Heart right ventricle (tissue), 16 donors: ENCODE results near the gene LMO7. TPM values are rescaled to one million over a fixed set of nuclear protein-coding genes. Genes with fewer than 3 reads are reported as not detected.
"Not testable (repeated sequence)": the region's sequence is repeated elsewhere in the genome, so short reads cannot be mapped to it uniquely, and the experiment has no call there.

Source experiments
- ATAC-seq, 8 donors: fragments of 200-7000 bp; cut with Tn5 transposase; one replicate each; pipeline ENCODE4 v1.9.1; 2020; ENCODE audit warnings: mild to moderate bottlenecking in 8 of 8, moderate library complexity in 8 of 8, moderate number of reproducible peaks in 1 of 8
- DNase-seq, 2 donors: peaks; one replicate each; pipeline ENCODE4 v3.0.0-alpha.2; 2020
- H3K27ac ChIP-seq, 10 donors: fragments of 200-600 bp; sonication (generic) in 2 of 10; one replicate each; pipeline versions ENCODE4 v1.5.0 to v1.8.0; 2020 to 2022; ENCODE audit warnings: mild to moderate bottlenecking in 3 of 10
- H3K27me3 ChIP-seq, 7 donors: fragments of 200-600 bp; one replicate each; pipeline ENCODE4 v1.8.0; 2021 to 2022; ENCODE audit warnings: mild to moderate bottlenecking in 2 of 7
- H3K36me3 ChIP-seq, 9 donors: fragments of 200-600 bp; sonication (generic) in 1 of 9; one replicate each; pipeline versions ENCODE4 v1.5.0 to v1.8.0; 2020 to 2022; ENCODE audit warnings: mild to moderate bottlenecking in 2 of 9
- H3K4me1 ChIP-seq, 9 donors: fragments of 200-600 bp; sonication (generic) in 1 of 9; one replicate each; pipeline versions ENCODE4 v1.5.0 to v1.8.0; 2020 to 2022; ENCODE audit warnings: mild to moderate bottlenecking in 4 of 9
- H3K4me3 ChIP-seq, 10 donors: fragments of 200-600 bp; sonication (generic) in 2 of 10; one replicate each; pipeline versions ENCODE4 v1.5.0 to v1.8.0; 2020 to 2022; ENCODE audit warnings: mild to moderate bottlenecking in 7 of 10, moderate library complexity in 2 of 10
- H3K9me3 ChIP-seq, 11 donors: fragments of 200-600 bp in 10 of 11; sonication (generic) in 2 of 11; one replicate each; pipeline versions ENCODE4 v1.5.0 to v1.8.0; 2013 to 2022; ENCODE audit warnings: mild to moderate bottlenecking in 2 of 11, control low read depth in 1 of 11, moderate library complexity in 1 of 11
- whole genome bisulfite sequencing, 2 donors: extraction: QIAGEN DNeasy Blood & Tissue Kit; methylation state at CpG; one replicate each; pipeline ENCODE4 v1.1.7; 2013; ENCODE audit warnings: inconsistent platforms in 1 of 2; 5-methylcytosine and 5-hydroxymethylcytosine counted together
- intact Hi-C, 10 donors: fragments of 100-400 bp; cut with DNase I; formaldehyde crosslinking; loops; one replicate each; pipeline versions ENCODE4 v1.11.1 to v1.14.2; 2022
- polyA plus RNA-seq, 2 donors: library from polyadenylated mRNA; stranded (reverse); fragments of 200-250 nt; gene quantifications; one replicate each; pipeline ENCODE4 v1.2.3, GENCODE V29; 2013
- total RNA-seq, 10 donors: library from RNA; stranded (reverse); fragmentation: NEBNext Ultra II Directional in 3 of 10; extraction: Animal tissue kit (Norgen Biotek cat#: 25700) in 3 of 10; gene quantifications; one replicate each; pipeline versions ENCODE4 v1.2.1 to v1.2.4, GENCODE V29; 2021 to 2023
- TF ChIP-seq, protein P1 (sequence below), 9 donors: fragments of 200-600 bp; sonication (generic) in 2 of 9; IDR thresholded peaks; one replicate each; pipeline versions ENCODE4 v1.5.0 to v1.8.0; 2021 to 2022; ENCODE audit warnings: antibody characterized with exemption in 9 of 9, mild to moderate bottlenecking in 5 of 9, moderate library complexity in 1 of 9
- donor health status: Arrhythmogenic right ventricular cardiomyopathy.
- donor health status: ischemic (EF 13 %, LVEDD 7.1; RV severe dilation, severe dysfunction).
- donor health status: healthy with polysubstance abuse.
- donor health status: DM: no; HTN: yes; CAD: no.
- donor health status: DM: no; HTN: no; CAD: no.
- donor health status: ischemic (EF 25% LVEDD 6.9; RV normal size, moderate dysfunction).
- donor health status: ischemic (EF 25% LVEDD 5.7; RV mildly dilated, moderate dysfunction).
- donor health status: healthy.
- donor health status: DM: yes; HTN: yes; CAD: no.
- donor health status: Ischemic cardiomyopathy.
- donor health status: ischemic (EF 35%, LVEDD 5.7; RV mildly dilated, moderate dysfunction).
- donor health status: nonischemic (EF 11% LVEDD 7.7; RV severe dilation, severe dysfunction).
- donor health status: DM: yes; HTN: yes; CAD: no.
- donor health status: PGD.
- donor health status: ischemic (EF 29% LVEDD 5.4; RV normal size, mild dysfunction).
- donor health status: nonischemic (EF 23%, LVEDD 6.1; RV moderate dilation, normal function).

Gene LMO7
- total and polyA plus RNA-seq, 12 donors: 147 to 600 (median 504) TPM

DNA sequence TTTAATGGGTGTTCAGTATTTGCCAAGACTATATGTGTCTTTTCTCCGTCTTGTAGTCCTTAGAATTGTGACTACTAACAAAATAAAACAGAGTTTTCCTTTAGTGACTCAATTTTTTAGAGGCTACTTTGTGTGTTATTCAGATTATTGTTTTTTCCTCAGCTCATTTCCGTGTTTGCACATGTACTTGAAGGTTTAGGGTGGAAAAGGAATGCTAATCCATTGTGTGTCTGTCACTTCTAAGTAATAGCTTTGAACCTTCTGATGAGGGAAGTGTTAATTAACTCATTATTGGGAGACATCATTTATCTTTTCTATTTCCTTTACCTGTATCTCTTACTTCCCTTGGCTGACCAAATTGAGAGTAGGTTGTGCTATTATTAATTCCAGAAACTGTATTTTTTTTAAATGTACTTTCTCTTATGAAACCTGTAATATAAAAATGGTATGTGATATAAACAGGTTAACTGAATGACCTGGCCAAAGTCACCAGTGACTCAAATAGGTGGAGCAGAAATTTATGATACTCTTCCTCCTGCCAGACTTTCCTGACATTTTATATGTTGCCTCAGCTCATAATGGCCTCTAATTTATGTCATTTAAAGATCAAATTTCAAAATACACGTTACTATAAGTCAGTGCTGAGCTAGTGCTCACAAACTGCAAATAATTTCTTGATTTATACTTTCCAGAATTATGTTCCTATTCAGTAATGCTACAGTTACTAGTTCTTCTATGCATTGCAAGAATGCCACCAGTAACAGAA, 88.8 kb downstream of the LMO7 start:
- 66 to 71% methylated on average over 3 of the region's 3 CpGs for WGBS, 2 donors
- no peaks in the 10 kb centered on the region for H3K36me3 ChIP-seq
- no peak for DNase-seq
- H3K4me3 ChIP-seq: no peak overlapping the region
- TF ChIP-seq, protein P1, sequence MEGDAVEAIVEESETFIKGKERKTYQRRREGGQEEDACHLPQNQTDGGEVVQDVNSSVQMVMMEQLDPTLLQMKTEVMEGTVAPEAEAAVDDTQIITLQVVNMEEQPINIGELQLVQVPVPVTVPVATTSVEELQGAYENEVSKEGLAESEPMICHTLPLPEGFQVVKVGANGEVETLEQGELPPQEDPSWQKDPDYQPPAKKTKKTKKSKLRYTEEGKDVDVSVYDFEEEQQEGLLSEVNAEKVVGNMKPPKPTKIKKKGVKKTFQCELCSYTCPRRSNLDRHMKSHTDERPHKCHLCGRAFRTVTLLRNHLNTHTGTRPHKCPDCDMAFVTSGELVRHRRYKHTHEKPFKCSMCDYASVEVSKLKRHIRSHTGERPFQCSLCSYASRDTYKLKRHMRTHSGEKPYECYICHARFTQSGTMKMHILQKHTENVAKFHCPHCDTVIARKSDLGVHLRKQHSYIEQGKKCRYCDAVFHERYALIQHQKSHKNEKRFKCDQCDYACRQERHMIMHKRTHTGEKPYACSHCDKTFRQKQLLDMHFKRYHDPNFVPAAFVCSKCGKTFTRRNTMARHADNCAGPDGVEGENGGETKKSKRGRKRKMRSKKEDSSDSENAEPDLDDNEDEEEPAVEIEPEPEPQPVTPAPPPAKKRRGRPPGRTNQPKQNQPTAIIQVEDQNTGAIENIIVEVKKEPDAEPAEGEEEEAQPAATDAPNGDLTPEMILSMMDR (IDR thresholded peaks at IDR 0.05): no peak
- intact Hi-C loops: no loop called here
- no peak overlapping the region for H3K27ac ChIP-seq
- H3K4me1 ChIP-seq: no peaks in the 10 kb centered on the region
- no peaks in the 10 kb centered on the region for H3K27me3 ChIP-seq
- no peaks in the 10 kb centered on the region for H3K9me3 ChIP-seq
- ATAC-seq: no peak

DNA sequence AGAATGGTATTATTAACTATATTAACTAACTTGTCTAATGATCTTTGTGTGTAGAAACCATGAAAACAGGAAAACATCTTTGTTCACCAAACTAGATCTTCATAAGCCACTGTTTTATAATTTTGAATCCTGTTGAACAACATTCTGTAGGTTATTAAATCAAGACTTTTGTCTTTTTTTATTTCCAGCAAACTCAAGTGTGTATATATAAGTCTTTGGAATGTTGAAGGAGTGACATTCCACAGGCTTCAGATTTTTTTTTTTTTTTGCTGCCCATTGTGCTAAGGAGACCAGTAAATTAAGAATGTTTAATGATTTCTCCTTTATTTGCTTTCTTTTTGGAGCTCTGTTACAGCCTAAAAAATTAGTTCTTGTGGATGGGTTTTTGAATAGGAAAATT, 89.6 kb downstream of the LMO7 start:
- no peaks in the 10 kb centered on the region for H3K27me3 ChIP-seq
- DNase-seq: no peak
- no peak overlapping the region for H3K27ac ChIP-seq
- intact Hi-C loops: no loop called here
- no peaks in the 10 kb centered on the region for H3K36me3 ChIP-seq
- H3K9me3 ChIP-seq: no peaks in the 10 kb centered on the region
- no peak overlapping the region for H3K4me3 ChIP-seq
- H3K4me1 ChIP-seq: no peaks in the 10 kb centered on the region
- no peak for ATAC-seq
- TF ChIP-seq, protein P1 (IDR thresholded peaks at IDR 0.05): no peak

DNA sequence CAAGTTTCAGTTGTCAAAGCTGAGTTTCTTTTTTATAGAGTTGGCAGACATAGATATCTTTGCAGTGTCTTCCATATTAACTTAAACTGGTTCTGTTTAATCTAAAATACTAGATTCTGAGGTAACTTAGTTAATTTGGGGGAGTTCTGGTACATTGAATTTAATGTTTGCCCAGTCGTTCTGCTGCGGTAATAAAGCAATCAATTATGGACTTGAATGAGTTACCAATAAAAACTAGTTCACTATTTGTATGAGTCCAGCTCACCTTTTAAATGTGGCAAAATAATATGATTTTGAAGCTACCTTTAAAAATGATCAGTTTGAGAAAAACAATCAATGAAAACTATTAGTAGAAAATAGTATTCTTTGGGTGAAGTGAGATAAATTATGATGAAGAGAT, 90.2 kb downstream of the LMO7 start:
- TF ChIP-seq, protein P1 (IDR thresholded peaks at IDR 0.05): no peak
- Histone ChIP-seq H3K27ac (no peak overlapping the region), H3K4me1 (no peaks in the 10 kb centered on the region), H3K9me3 (peaks cover 0 to 4% (median 0%) of the 10 kb centered on the region in 11 donors), H3K27me3 (no peaks in the 10 kb centered on the region), H3K36me3 (no peaks in the 10 kb centered on the region), H3K4me3 (no peak overlapping the region)
- 96% methylated on average over 2 of the region's 2 CpGs for WGBS, 2 donors
- no peak for ATAC-seq
- no peak for DNase-seq
- intact Hi-C loops: no loop called here

DNA sequence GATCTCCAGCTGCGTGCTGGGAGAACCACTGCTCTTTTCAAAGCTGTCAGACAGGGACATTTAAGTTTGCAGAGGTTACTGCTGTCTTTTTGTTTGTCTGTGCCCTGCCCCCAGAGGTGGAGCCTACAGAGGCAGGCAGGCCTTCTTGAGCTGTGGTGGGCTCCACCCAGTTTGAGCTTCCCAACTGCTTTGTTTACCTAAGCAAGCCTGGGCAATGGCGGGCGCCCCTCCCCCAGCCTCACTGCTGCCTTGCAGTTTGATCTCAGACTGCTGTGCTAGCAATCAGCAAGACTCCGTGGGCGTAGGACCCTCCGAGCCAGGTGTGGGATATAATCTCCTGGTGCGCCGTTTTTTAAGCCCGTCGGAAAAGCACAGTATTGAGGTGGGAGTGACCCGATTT, 97.0 kb downstream of the LMO7 start:
- H3K4me3 ChIP-seq, H3K9me3 ChIP-seq, H3K4me1 ChIP-seq, ATAC-seq, H3K27ac ChIP-seq, DNase-seq, H3K36me3 ChIP-seq, H3K27me3 ChIP-seq, intact Hi-C loops: not testable (repeated sequence)
- 83 to 100% methylated on average over 1 to 9 of the region's 11 CpGs for WGBS, 2 donors

DNA sequence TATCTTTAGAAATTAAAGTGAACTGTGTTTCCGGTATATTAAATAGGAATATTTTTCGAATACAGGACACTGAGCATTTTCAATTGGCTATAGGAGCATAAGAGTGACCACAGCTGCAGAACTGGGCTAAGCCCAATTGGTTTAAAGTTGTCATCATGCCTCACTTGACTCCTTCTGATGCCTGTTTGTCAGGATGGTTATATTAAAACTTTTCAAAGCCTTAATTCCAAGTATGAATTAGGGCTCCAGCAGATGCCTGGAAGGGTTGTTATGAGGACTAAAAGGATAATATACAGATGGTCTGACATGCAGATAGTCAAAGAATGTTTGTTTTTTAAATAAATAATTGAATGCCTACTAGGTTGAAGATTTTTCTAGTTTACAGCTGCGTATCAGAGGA, 100.0 kb downstream of the LMO7 start:
- H3K27me3 ChIP-seq: no peaks in the 10 kb centered on the region
- ATAC-seq (no peak), DNase-seq (no peak)
- H3K4me1 ChIP-seq: peaks cover 0 to 11% (median 0%) of the 10 kb centered on the region in 9 donors
- H3K9me3 ChIP-seq: peaks cover 0 to under 1% (median 0%) of the 10 kb centered on the region in 11 donors
- intact Hi-C loops: no loop called here
- no peak overlapping the region for H3K27ac ChIP-seq
- no peak overlapping the region for H3K4me3 ChIP-seq
- no peaks in the 10 kb centered on the region for H3K36me3 ChIP-seq
- TF ChIP-seq, protein P1 (IDR thresholded peaks at IDR 0.05): no peak
- WGBS, 2 donors: 90 to 91% methylated on average over 3 of the region's 3 CpGs
